ENCODE measurements around the gene CARS2.
"Not testable (repeated sequence)": the region's sequence is repeated elsewhere in the genome, so short reads cannot be mapped to it uniquely, and the experiment has no call there.

Gene CARS2

GRCh38 chr13:110705826-110706569, at the start of gene CARS2:
CARS2 (minus strand) TSS chr13:110706116; CDS start chr13:110706093, 23 bp downstream.
- peak within 1 kb of the TSS; percentile 68 to 83 for H3K27ac ChIP-seq (ENCODE audit: low read depth in 2 of 2, low read length in 2 of 2)
- H3K4me3 ChIP-seq (ENCODE audit: low read length in 2 of 2), result peak within 1 kb of the TSS; percentile 82 to 86
- no peaks in the 10 kb centered on the region for H3K27me3 ChIP-seq (ENCODE audit: control insufficient read depth in 2 of 2, insufficient read depth in 2 of 2, low read length in 2 of 2)
- H3K36me3 ChIP-seq (ENCODE audit: control insufficient read depth in 2 of 2, insufficient read depth in 2 of 2, low read length in 2 of 2), result peaks cover 8 to 11% of the 10 kb centered on the region in 2 donors
- peaks cover 11 to 12% of the 10 kb centered on the region in 2 donors for H3K4me1 ChIP-seq (ENCODE audit: control insufficient read depth in 2 of 2, insufficient read depth in 2 of 2, low read length in 2 of 2)
- no peaks in the 10 kb centered on the region for H3K9me3 ChIP-seq (ENCODE audit: control insufficient read depth in 2 of 2, low read length in 2 of 2)
- peak within 1 kb of the TSS; percentile 67 to 83 for H3K9ac ChIP-seq (ENCODE audit: low read depth in 1 of 2, low read length in 2 of 2)

DNA sequence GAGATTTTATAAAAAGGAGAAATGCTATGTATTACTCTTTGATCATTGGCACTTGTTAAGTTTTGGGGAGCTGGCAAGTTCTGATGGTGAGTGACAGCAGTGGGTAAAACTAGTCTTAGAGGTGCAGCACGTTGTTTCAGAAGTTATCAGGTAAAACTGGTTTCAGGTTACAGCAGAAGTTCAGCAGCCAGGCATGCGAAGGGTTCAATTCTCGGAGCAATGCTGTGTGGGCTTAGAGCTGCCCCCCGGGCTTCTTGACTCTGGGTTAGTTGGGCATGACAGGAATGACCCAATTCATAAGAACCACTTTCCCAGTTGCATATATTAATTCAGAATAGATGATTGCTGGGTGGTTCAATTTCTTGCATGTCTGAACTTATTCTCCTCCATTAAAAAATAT, 42.4 kb upstream of the CARS2 start:
- no peaks in the 10 kb centered on the region for H3K36me3 ChIP-seq (ENCODE audit: control insufficient read depth in 2 of 2, insufficient read depth in 2 of 2, low read length in 2 of 2)
- H3K4me1 ChIP-seq (ENCODE audit: control insufficient read depth in 2 of 2, insufficient read depth in 2 of 2, low read length in 2 of 2), result no peaks in the 10 kb centered on the region
- H3K9ac ChIP-seq (ENCODE audit: low read depth in 1 of 2, low read length in 2 of 2), result no peak overlapping the region

DNA sequence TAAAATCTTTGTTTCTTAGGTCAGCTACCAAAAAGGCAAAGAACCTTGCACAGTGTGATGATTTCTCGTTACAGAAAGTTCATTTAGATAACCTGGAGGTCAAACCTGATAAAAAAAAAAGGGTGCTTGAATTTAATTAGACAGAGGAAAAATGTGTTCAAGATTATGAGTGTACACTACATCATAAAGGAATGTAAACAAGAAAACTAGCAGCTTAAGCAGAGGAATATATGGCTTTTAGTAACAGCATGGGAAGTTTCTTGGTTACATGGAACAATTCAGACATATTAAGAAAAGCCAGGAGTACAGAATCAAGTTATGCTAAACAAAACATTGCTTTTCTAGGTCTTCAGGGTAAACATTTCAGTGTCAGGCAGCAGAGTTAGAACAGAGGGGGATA, 40.5 kb upstream of the CARS2 start:
- no peak overlapping the region for H3K4me3 ChIP-seq (ENCODE audit: low read length in 2 of 2)
- H3K4me1 ChIP-seq (ENCODE audit: control insufficient read depth in 2 of 2, insufficient read depth in 2 of 2, low read length in 2 of 2), result no peaks in the 10 kb centered on the region
- no peaks in the 10 kb centered on the region for H3K36me3 ChIP-seq (ENCODE audit: control insufficient read depth in 2 of 2, insufficient read depth in 2 of 2, low read length in 2 of 2)
- H3K27me3 ChIP-seq (ENCODE audit: control insufficient read depth in 2 of 2, insufficient read depth in 2 of 2, low read length in 2 of 2), result no peaks in the 10 kb centered on the region
- no peak overlapping the region for H3K27ac ChIP-seq (ENCODE audit: low read depth in 2 of 2, low read length in 2 of 2)
- H3K9ac ChIP-seq (ENCODE audit: low read depth in 1 of 2, low read length in 2 of 2), result no peak overlapping the region
- no peaks in the 10 kb centered on the region for H3K9me3 ChIP-seq (ENCODE audit: control insufficient read depth in 2 of 2, low read length in 2 of 2)

More for the DNA sequence above, 42.4 kb upstream of the CARS2 start:
- no peaks in the 10 kb centered on the region for H3K9me3 ChIP-seq (ENCODE audit: control insufficient read depth in 2 of 2, low read length in 2 of 2)
- no peak overlapping the region for H3K27ac ChIP-seq (ENCODE audit: low read depth in 2 of 2, low read length in 2 of 2)
- no peak overlapping the region for H3K4me3 ChIP-seq (ENCODE audit: low read length in 2 of 2)
- H3K27me3 ChIP-seq (ENCODE audit: control insufficient read depth in 2 of 2, insufficient read depth in 2 of 2, low read length in 2 of 2), result no peaks in the 10 kb centered on the region

- no peak overlapping the region for H3K4me3 ChIP-seq (ENCODE audit: low read length in 2 of 2)
- no peaks in the 10 kb centered on the region for H3K9me3 ChIP-seq (ENCODE audit: control insufficient read depth in 2 of 2, low read length in 2 of 2)
- H3K36me3 ChIP-seq (ENCODE audit: control insufficient read depth in 2 of 2, insufficient read depth in 2 of 2, low read length in 2 of 2), result no peaks in the 10 kb centered on the region
- no peak overlapping the region for H3K27ac ChIP-seq (ENCODE audit: low read depth in 2 of 2, low read length in 2 of 2)
- no peaks in the 10 kb centered on the region for H3K4me1 ChIP-seq (ENCODE audit: control insufficient read depth in 2 of 2, insufficient read depth in 2 of 2, low read length in 2 of 2)
- no peak overlapping the region for H3K9ac ChIP-seq (ENCODE audit: low read depth in 1 of 2, low read length in 2 of 2)
- no peaks in the 10 kb centered on the region for H3K27me3 ChIP-seq (ENCODE audit: control insufficient read depth in 2 of 2, insufficient read depth in 2 of 2, low read length in 2 of 2)
Measured at GRCh38 chr13:110743687-110744086, 37.8 kb upstream of the CARS2 start.

DNA sequence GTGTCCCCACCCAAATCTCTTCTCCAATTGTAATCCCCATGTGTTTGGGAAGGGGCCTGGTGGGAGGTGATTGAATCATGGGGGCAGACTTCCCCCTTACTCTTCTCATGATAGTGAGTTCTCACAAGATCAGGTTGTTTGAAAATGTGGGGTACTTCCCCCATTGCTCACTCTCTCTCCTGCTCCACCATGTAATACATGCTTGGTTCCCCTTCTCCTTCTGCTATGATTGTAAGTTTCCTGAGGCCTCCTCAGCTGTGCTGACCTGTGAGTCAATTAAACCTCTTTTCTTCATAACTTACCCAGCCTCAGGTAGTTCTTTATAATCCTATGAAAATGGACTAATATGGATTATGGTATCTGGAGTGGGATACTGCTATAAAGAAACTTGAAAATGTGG, 31.6 kb upstream of the CARS2 start:
- no peaks in the 10 kb centered on the region for H3K36me3 ChIP-seq (ENCODE audit: control insufficient read depth in 2 of 2, insufficient read depth in 2 of 2, low read length in 2 of 2)
- H3K9me3 ChIP-seq (ENCODE audit: control insufficient read depth in 2 of 2, low read length in 2 of 2), result no peaks in the 10 kb centered on the region
- no peak overlapping the region for H3K9ac ChIP-seq (ENCODE audit: low read depth in 1 of 2, low read length in 2 of 2)
- H3K27ac ChIP-seq (ENCODE audit: low read depth in 2 of 2, low read length in 2 of 2), result no peak overlapping the region
- H3K27me3 ChIP-seq (ENCODE audit: control insufficient read depth in 2 of 2, insufficient read depth in 2 of 2, low read length in 2 of 2), result no peaks in the 10 kb centered on the region
- H3K4me3 ChIP-seq (ENCODE audit: low read length in 2 of 2), result no peak overlapping the region
- no peaks in the 10 kb centered on the region for H3K4me1 ChIP-seq (ENCODE audit: control insufficient read depth in 2 of 2, insufficient read depth in 2 of 2, low read length in 2 of 2)

GRCh38 chr13:110734561-110734960, 28.6 kb upstream of the CARS2 start:
- Histone ChIP-seq H3K27ac (ENCODE audit: low read depth in 2 of 2, low read length in 2 of 2) (no peak overlapping the region), H3K4me1 (ENCODE audit: control insufficient read depth in 2 of 2, insufficient read depth in 2 of 2, low read length in 2 of 2) (no peaks in the 10 kb centered on the region), H3K36me3 (ENCODE audit: control insufficient read depth in 2 of 2, insufficient read depth in 2 of 2, low read length in 2 of 2) (no peaks in the 10 kb centered on the region), H3K9me3 (ENCODE audit: control insufficient read depth in 2 of 2, low read length in 2 of 2) (no peaks in the 10 kb centered on the region), H3K4me3 (ENCODE audit: low read length in 2 of 2) (no peak overlapping the region), H3K27me3 (ENCODE audit: control insufficient read depth in 2 of 2, insufficient read depth in 2 of 2, low read length in 2 of 2) (no peaks in the 10 kb centered on the region), H3K9ac (ENCODE audit: low read depth in 1 of 2, low read length in 2 of 2) (no peak overlapping the region)

DNA sequence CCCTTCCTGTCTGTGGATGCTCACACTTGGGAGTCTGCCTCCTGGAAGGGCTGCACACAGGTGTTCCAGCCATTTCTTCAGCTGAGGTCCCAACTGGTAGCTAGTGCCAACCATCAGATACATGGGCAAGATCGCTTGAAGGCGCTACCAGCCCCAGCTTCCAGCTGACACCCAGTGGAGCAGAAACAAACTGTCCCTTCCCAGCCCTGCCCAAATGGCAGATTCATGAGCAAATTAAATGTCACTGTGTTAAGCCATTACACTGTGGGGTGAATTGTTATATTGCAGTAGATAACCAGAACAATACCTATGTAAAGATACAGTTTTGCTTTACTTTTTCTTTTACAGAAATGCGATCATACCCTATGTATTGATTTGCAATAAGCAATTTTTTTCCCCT, 25.2 kb upstream of the CARS2 start:
- Histone ChIP-seq H3K9ac (ENCODE audit: low read depth in 1 of 2, low read length in 2 of 2) (no peak overlapping the region), H3K27ac (ENCODE audit: low read depth in 2 of 2, low read length in 2 of 2) (no peak overlapping the region), H3K4me1 (ENCODE audit: control insufficient read depth in 2 of 2, insufficient read depth in 2 of 2, low read length in 2 of 2) (no peaks in the 10 kb centered on the region), H3K36me3 (ENCODE audit: control insufficient read depth in 2 of 2, insufficient read depth in 2 of 2, low read length in 2 of 2) (no peaks in the 10 kb centered on the region), H3K4me3 (ENCODE audit: low read length in 2 of 2) (no peak overlapping the region), H3K9me3 (ENCODE audit: control insufficient read depth in 2 of 2, low read length in 2 of 2) (no peaks in the 10 kb centered on the region), H3K27me3 (ENCODE audit: control insufficient read depth in 2 of 2, insufficient read depth in 2 of 2, low read length in 2 of 2) (no peaks in the 10 kb centered on the region)

- peaks cover 0 to 2% of the 10 kb centered on the region in 2 donors for H3K36me3 ChIP-seq (ENCODE audit: control insufficient read depth in 2 of 2, insufficient read depth in 2 of 2, low read length in 2 of 2)
- H3K4me1 ChIP-seq (ENCODE audit: control insufficient read depth in 2 of 2, insufficient read depth in 2 of 2, low read length in 2 of 2), result no peaks in the 10 kb centered on the region
- no peaks in the 10 kb centered on the region for H3K27me3 ChIP-seq (ENCODE audit: control insufficient read depth in 2 of 2, insufficient read depth in 2 of 2, low read length in 2 of 2)
- no peak overlapping the region for H3K27ac ChIP-seq (ENCODE audit: low read depth in 2 of 2, low read length in 2 of 2)
- H3K4me3 ChIP-seq (ENCODE audit: low read length in 2 of 2), result no peak overlapping the region
- no peaks in the 10 kb centered on the region for H3K9me3 ChIP-seq (ENCODE audit: control insufficient read depth in 2 of 2, low read length in 2 of 2)
- H3K9ac ChIP-seq (ENCODE audit: low read depth in 1 of 2, low read length in 2 of 2), result no peak overlapping the region
Measured at GRCh38 chr13:110726726-110727125, 20.8 kb upstream of the CARS2 start.

- H3K27me3 ChIP-seq (ENCODE audit: control insufficient read depth in 2 of 2, insufficient read depth in 2 of 2, low read length in 2 of 2); H3K4me1 ChIP-seq (ENCODE audit: control insufficient read depth in 2 of 2, insufficient read depth in 2 of 2, low read length in 2 of 2); H3K27ac ChIP-seq (ENCODE audit: low read depth in 2 of 2, low read length in 2 of 2); H3K9me3 ChIP-seq (ENCODE audit: control insufficient read depth in 2 of 2, low read length in 2 of 2); H3K9ac ChIP-seq (ENCODE audit: low read depth in 1 of 2, low read length in 2 of 2); H3K36me3 ChIP-seq (ENCODE audit: control insufficient read depth in 2 of 2, insufficient read depth in 2 of 2, low read length in 2 of 2); H3K4me3 ChIP-seq (ENCODE audit: low read length in 2 of 2): not testable (repeated sequence)
Measured at GRCh38 chr13:110726153-110726552, 20.2 kb upstream of the CARS2 start.

GRCh38 chr13:110723598-110723997, 17.7 kb upstream of the CARS2 start:
- no peak overlapping the region for H3K27ac ChIP-seq (ENCODE audit: low read depth in 2 of 2, low read length in 2 of 2)
- H3K4me3 ChIP-seq (ENCODE audit: low read length in 2 of 2), result no peak overlapping the region
- H3K9me3 ChIP-seq (ENCODE audit: control insufficient read depth in 2 of 2, low read length in 2 of 2), result no peaks in the 10 kb centered on the region
- H3K9ac ChIP-seq (ENCODE audit: low read depth in 1 of 2, low read length in 2 of 2), result no peak overlapping the region
- H3K27me3 ChIP-seq (ENCODE audit: control insufficient read depth in 2 of 2, insufficient read depth in 2 of 2, low read length in 2 of 2), result no peaks in the 10 kb centered on the region
- no peaks in the 10 kb centered on the region for H3K4me1 ChIP-seq (ENCODE audit: control insufficient read depth in 2 of 2, insufficient read depth in 2 of 2, low read length in 2 of 2)
- peaks cover 7 to 19% of the 10 kb centered on the region in 2 donors for H3K36me3 ChIP-seq (ENCODE audit: control insufficient read depth in 2 of 2, insufficient read depth in 2 of 2, low read length in 2 of 2)
